Nucleus accumbens (tissue), 56 donors: ENCODE measurements around the gene KLHL4.
A peak's percentile ranks its signal among the peaks of the same experiment; 100 is the strongest.
"Not testable (repeated sequence)": the region's sequence is repeated elsewhere in the genome, so short reads cannot be mapped to it uniquely, and the experiment has no call there.

ENCODE experiments used
- DNase-seq, 56 donors: peaks; one replicate each; lab custom pipeline; 2025; lab: John Stamatoyannopoulos, UW

Gene KLHL4, protein sequence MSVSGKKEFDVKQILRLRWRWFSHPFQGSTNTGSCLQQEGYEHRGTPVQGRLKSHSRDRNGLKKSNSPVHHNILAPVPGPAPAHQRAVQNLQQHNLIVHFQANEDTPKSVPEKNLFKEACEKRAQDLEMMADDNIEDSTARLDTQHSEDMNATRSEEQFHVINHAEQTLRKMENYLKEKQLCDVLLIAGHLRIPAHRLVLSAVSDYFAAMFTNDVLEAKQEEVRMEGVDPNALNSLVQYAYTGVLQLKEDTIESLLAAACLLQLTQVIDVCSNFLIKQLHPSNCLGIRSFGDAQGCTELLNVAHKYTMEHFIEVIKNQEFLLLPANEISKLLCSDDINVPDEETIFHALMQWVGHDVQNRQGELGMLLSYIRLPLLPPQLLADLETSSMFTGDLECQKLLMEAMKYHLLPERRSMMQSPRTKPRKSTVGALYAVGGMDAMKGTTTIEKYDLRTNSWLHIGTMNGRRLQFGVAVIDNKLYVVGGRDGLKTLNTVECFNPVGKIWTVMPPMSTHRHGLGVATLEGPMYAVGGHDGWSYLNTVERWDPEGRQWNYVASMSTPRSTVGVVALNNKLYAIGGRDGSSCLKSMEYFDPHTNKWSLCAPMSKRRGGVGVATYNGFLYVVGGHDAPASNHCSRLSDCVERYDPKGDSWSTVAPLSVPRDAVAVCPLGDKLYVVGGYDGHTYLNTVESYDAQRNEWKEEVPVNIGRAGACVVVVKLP

GRCh38 chrX:87517571-87518141 is at the start of gene KLHL4:
Gene KLHL4 (plus strand): TSS chrX:87517802. CDS start chrX:87517894, 92 bp downstream.
- DNase-seq = peak in 45 of 56 donors; percentile 0 to 77 (median 26)

DNA sequence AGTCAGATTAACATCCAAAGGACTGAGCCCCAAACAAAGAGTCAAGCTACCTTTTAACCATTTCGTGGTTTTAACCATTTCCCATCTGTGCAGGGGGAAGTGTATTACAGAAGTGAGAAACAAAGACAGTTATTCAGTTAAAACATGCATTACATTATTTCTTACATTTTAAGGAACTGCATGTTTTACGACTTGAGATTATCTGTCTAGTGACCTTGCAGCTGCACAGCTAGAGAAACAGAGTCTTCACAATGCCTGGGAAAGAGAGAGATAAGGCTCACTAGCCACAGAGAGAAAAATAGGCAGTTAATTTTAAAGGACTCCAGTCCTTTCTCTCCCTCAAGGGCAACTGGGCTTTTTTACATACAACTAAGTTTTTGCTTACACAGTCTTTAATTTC is 48.7 kb upstream of the KLHL4 start:
- no peak for DNase-seq

- DNase-seq = no peak
These were observed 41.8 kb upstream of the KLHL4 start for GRCh38 chrX:87475793-87476192.

DNA sequence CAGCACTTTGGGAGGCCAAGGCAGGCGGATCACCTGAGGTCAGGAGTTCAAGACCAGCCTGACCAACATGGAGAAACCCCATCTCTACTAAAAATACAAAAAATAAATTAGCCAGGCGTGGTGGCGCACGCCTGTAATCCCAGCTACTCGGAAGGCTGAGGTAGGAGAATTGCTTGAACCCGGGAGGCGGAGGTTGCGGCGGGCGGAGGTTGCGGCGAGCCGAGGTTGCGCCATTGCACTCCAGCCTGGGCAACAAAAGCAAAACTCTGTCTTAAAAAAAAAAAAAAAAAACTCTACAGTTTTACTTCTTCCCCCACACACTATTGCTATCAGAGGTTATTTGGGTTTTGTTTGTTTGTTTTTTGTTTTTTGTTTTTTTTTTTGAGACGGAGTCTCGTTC is 38.9 kb upstream of the KLHL4 start:
- DNase-seq = not testable (repeated sequence)

DNA sequence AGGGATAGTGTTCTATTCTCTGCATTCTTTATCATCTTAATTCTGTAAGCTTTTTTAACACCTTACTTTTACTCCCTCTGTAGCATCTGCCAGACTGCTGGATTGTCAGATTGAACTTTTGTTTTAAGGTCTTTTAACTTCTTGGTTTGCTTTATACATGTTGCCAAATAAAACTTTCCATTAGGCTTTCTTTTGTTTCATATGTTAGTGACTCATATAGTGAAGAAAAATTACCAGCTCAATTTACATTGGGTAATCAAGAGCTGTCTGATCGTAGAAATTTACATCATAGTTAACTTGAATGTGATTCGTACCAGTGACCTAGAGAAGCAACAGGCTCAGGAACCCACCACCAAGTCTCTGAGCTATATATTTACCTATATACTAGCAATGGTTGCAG is 28.5 kb upstream of the KLHL4 start:
- DNase-seq = no peak

DNA sequence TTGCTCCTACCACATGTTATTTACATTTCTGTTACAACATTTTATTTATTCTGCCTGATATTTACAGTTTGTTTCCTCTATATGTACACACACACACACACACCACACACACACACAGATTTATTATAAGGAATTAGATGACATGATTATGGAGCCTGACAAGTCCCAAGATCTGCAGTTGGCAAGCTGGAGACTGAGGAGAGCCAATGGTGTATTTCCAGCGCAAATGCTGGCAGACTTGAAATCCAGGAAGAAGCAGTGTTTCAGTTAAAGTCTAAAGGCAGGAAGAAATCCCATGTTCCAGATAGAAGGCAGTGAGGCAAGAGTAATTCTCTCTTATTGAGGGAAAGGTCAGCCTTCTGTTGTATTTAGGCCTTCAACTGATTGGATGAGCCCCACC is 1.8 kb upstream of the KLHL4 start:
- DNase-seq = no peak

GRCh38 chrX:87516717-87517121 is 883 bp upstream of the KLHL4 start:
- no peak for DNase-seq

DNA sequence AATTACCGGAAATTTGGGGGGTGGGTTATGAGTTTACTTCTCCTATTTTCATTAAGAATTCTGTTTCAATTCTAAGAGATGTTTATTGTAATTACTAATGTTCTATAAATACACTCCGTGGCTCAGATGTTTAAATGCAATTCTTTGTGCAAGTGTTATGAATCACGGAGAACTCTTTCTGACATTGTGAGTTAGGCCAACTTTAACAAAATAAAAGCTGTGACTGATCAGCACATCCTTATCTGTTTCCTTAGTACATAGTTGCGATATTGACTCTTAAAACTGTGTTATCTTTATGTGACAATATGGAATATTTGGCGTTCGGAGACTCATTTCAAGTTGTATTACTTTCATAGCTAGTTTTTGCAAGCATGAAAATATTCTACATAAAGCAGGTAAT is 902 bp downstream of the KLHL4 start:
- no peak for DNase-seq

DNA sequence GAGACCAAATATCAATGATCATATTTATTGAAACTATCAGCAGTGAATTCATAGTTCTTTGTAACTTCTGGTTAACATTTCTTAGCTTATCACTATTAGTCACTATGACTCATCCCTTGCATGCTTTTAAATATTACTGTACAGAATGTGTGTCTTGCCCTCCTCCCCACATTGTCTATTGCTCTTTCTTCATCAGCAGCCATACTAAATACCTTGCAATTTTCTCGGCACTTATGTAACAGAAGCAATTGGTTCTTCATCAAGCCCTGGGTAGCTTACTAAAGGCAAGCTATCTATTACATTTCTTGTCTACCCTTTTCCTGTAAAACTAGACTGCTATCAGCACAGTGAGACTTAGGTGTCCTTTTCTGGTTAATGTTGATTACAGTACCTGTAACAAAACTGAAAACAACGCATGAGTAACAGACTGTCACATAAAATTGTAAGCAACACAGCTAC is 8.2 kb downstream of the KLHL4 start:
- no peak for DNase-seq

DNA sequence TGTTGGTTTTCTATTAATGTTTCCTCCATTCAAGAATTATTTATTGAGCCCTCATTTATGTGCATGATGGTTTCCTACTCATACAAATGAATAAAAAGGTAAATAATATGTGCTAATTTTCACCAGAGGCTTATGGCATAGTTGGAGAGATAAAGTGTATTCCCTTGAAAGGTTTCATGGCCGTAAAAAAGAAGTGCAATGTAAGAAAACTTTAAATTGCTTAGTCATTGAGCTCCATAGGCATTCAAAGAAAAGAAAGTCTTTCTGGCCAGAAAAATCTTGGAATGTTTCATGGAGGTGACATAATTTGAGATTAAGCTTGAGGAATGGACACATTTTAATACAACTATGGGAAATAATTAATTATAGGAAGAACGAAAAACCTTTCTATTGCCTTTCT is 8.7 kb downstream of the KLHL4 start:
- DNase-seq = no peak

- DNase-seq = no peak
These were observed 10.9 kb downstream of the KLHL4 start for GRCh38 chrX:87528487-87528886.

GRCh38 chrX:87571964-87572363 is 54.4 kb downstream of the KLHL4 start:
- DNase-seq = no peak

GRCh38 chrX:87572901-87573300 is 55.3 kb downstream of the KLHL4 start:
- no peak for DNase-seq

- DNase-seq = peak in 1 of 56 donors; percentile 0
These were observed 61.4 kb downstream of the KLHL4 start for GRCh38 chrX:87578978-87579377.

DNA sequence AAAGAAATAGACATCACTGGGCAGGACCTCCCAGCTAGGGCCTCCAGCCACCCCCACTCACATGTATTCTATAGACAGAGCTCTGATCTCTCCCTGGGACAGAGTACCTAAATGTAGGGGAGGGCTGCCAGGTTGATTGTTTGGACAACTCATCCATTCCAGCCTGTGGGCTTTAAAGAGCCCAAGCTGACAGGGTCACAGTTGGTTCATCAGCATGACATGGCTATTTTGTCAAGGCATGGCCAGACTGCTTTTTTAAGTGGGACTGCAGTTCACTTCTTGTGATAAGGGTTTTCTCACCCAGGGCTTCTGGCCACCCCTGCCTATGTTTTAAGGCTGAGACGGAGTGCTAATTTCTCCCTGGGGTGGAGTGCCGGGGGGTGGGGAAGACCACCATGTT is 63.3 kb downstream of the KLHL4 start:
- DNase-seq = no peak

GRCh38 chrX:87582453-87582852 is 64.9 kb downstream of the KLHL4 start:
- DNase-seq = no peak

GRCh38 chrX:87583679-87584078 is 66.1 kb downstream of the KLHL4 start:
- no peak for DNase-seq

GRCh38 chrX:87616371-87616770 is 98.8 kb downstream of the KLHL4 start:
- no peak for DNase-seq

- DNase-seq = peak in 6 of 56 donors; percentile 0 to 7 (median 0)
These were observed 104.1 kb downstream of the KLHL4 start for GRCh38 chrX:87621697-87622096.

GRCh38 chrX:87626996-87627395 is 109.4 kb downstream of the KLHL4 start:
- no peak for DNase-seq

DNA sequence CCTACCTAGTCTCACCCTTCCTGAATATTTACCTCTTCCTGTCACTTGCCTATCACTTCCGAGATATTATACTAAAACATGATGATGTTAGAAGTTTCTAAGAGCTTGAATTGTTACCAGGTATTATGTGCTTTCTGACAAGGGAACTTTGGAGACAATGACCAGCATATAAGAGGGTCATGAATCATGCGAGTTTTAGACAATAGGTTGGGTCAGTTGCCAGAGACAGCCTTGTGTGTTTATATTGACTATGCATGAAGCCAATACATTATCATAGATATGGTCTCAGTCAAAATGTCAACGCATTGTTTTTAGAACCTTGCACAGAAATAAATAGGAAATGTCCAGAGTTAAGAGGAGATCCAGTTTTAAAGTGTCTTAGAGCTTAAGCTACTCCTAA is 116.8 kb downstream of the KLHL4 start:
- no peak for DNase-seq

- no peak for DNase-seq
These were observed 118.9 kb downstream of the KLHL4 start for GRCh38 chrX:87636533-87636932.
